H1 (cell line): ENCODE measurements around the gene BTBD10. TPM values are rescaled to one million over a fixed set of nuclear protein-coding genes. Genes with fewer than 3 reads are reported as not detected.

Experiments
- CTCF ChIA-PET: fragments of 300-600 bp; sonication (Branson Sonifier 250); formaldehyde crosslinking; loops from one replicate; lab custom pipeline; 2021; ENCODE audit not compliant: partially characterized antibody; lab: Charles Lee
- POLR2A ChIA-PET: fragments of 300-600 bp; sonication (Branson Sonifier 250); formaldehyde crosslinking; loops from one replicate; lab custom pipeline; 2021; ENCODE audit warnings: inconsistent platforms; ENCODE audit not compliant: partially characterized antibody; lab: Charles Lee
- DNase-seq, 2 experiments: peaks; one replicate each; pipeline versions ENCODE4 v3.0.0 to v3.0.0-alpha.2; 2010 to 2022; ENCODE audit warnings: low spot score in 2 of 2, low read depth in 1 of 2, mixed read lengths in 1 of 2
- FAIRE-seq: peaks from 2 replicates; lab custom pipeline; 2011; peaks lifted over from hg19 to GRCh38; lab: Jason Lieb, UNC
- H2AFZ ChIP-seq: 2 replicates; pipeline ENCODE4 v1.8.1; 2012; ENCODE audit warnings: low read length, inconsistent platforms
- H2AK5ac ChIP-seq: 2 replicates; pipeline ENCODE4 v1.6.1; 2013; ENCODE audit warnings: low read depth, low read length
- H2BK120ac ChIP-seq: replicated peaks from 2 replicates; pipeline ENCODE3; 2013; ENCODE audit warnings: low read depth, low read length, inconsistent platforms
- H2BK12ac ChIP-seq: 2 replicates; pipeline ENCODE4 v1.6.1; 2013; ENCODE audit warnings: low read depth, low read length
- H2BK15ac ChIP-seq: 2 replicates; pipeline ENCODE4 v1.6.1; 2013; ENCODE audit warnings: low read length
- H2BK20ac ChIP-seq: 2 replicates; pipeline ENCODE4 v1.6.1; 2013; ENCODE audit warnings: low read length
- H2BK5ac ChIP-seq: 2 replicates; pipeline ENCODE4 v1.6.1; 2013; ENCODE audit warnings: low read depth, low read length
- H3K14ac ChIP-seq: 2 replicates; pipeline ENCODE4 v1.6.1; 2013; ENCODE audit warnings: inconsistent platforms; ENCODE audit not compliant: insufficient read length
- H3K18ac ChIP-seq: 2 replicates; pipeline ENCODE4 v1.6.1; 2013; ENCODE audit warnings: low read length; ENCODE audit errors: extremely low read depth
- H3K23ac ChIP-seq: 2 replicates; pipeline ENCODE4 v1.6.1; 2013; ENCODE audit warnings: inconsistent platforms; ENCODE audit not compliant: insufficient read length
- H3K23me2 ChIP-seq: 2 replicates; pipeline ENCODE4 v1.6.1; 2013; ENCODE audit warnings: low read depth, low read length
- H3K27ac ChIP-seq: 2 replicates; pipeline ENCODE4 v1.6.1; 2011; ENCODE audit warnings: low read depth, low read length, inconsistent platforms
- H3K27me3 ChIP-seq, 4 experiments: replicated peaks in 1 of 4; 1 replicate in 1 of 4; 2 replicates in 3 of 4; pipeline versions ENCODE4 v1.6.1 to v1.8.1; 2011 to 2013; ENCODE audit warnings: low read length in 3 of 4, mild to moderate bottlenecking in 3 of 4, inconsistent platforms in 2 of 4, mixed read lengths in 2 of 4, moderate library complexity in 1 of 4; ENCODE audit not compliant: control insufficient read depth in 3 of 4, insufficient read depth in 3 of 4; ENCODE audit errors: extremely low read depth in 1 of 4
- H3K36me3 ChIP-seq, 4 experiments: 2 replicates each; pipeline versions ENCODE4 v1.6.1 to v1.8.1; 2011 to 2013; ENCODE audit warnings: mild to moderate bottlenecking in 4 of 4, low read length in 3 of 4, moderate library complexity in 2 of 4, control low read depth in 1 of 4, inconsistent platforms in 1 of 4; ENCODE audit not compliant: insufficient read depth in 4 of 4, control insufficient read depth in 2 of 4
- H3K4ac ChIP-seq: replicated peaks from 2 replicates; pipeline ENCODE3; 2013; ENCODE audit warnings: low read length, low read depth, mixed read lengths, inconsistent platforms; ENCODE audit not compliant: insufficient read length
- H3K4me1 ChIP-seq, 4 experiments: replicated peaks in 1 of 4; 1 replicate in 1 of 4; 2 replicates in 3 of 4; pipeline versions ENCODE4 v1.6.1 to v1.8.1; 2011 to 2013; ENCODE audit warnings: low read length in 3 of 4, inconsistent platforms in 2 of 4, mixed read lengths in 1 of 4; ENCODE audit not compliant: insufficient read depth in 4 of 4, control insufficient read depth in 3 of 4
- H3K4me2 ChIP-seq, 2 experiments: 2 replicates each; pipeline versions ENCODE4 v1.6.1 to v1.8.1; 2011 to 2013; ENCODE audit warnings: low read depth in 2 of 2, low read length in 2 of 2, control low read depth in 1 of 2, inconsistent platforms in 1 of 2, mild to moderate bottlenecking in 1 of 2; ENCODE audit not compliant: insufficient read depth in 1 of 2
- H3K4me3 ChIP-seq, 4 experiments: fragments of 200-600, 300-600 bp in 1 of 4; sonication (generic), shearing (Covaris generic), sonication (Bioruptor Twin) in 1 of 4; 2 replicates each; pipeline versions ENCODE4 v1.5.1 to v1.8.1; 2011 to 2016; ENCODE audit warnings: low read length in 4 of 4, low read depth in 3 of 4, control low read depth in 2 of 4, inconsistent platforms in 2 of 4, mild to moderate bottlenecking in 2 of 4, mixed read lengths in 1 of 4, moderate library complexity in 1 of 4; ENCODE audit not compliant: insufficient read depth in 2 of 4; ENCODE audit errors: extremely low read depth in 1 of 4
- H3K56ac ChIP-seq: replicated peaks from 2 replicates; pipeline ENCODE3; 2013; ENCODE audit warnings: low read depth, mild to moderate bottlenecking, mixed read lengths, low read length, inconsistent platforms; ENCODE audit not compliant: insufficient read length
- H3K79me1 ChIP-seq: 2 replicates; pipeline ENCODE4 v1.6.1; 2013; ENCODE audit warnings: low read depth, low read length, control low read depth
- H3K79me2 ChIP-seq, 2 experiments: 2 replicates each; pipeline versions ENCODE4 v1.6.1 to v1.8.1; 2012 to 2013; ENCODE audit warnings: low read length in 2 of 2, mild to moderate bottlenecking in 2 of 2, inconsistent platforms in 1 of 2; ENCODE audit not compliant: insufficient read depth in 2 of 2, control insufficient read depth in 1 of 2
- H3K9ac ChIP-seq, 4 experiments: replicated peaks in 1 of 4; 1 replicate in 1 of 4; 2 replicates in 3 of 4; pipeline versions ENCODE4 v1.6.1 to v1.8.1; 2011 to 2013; ENCODE audit warnings: low read depth in 3 of 4, low read length in 3 of 4, control low read depth in 2 of 4, mild to moderate bottlenecking in 2 of 4, moderate library complexity in 2 of 4, inconsistent platforms in 1 of 4; ENCODE audit errors: extremely low read depth in 1 of 4
- H3K9me3 ChIP-seq, 2 experiments: 2 replicates each; pipeline versions ENCODE4 v1.6.1 to v1.8.1; 2012 to 2013; ENCODE audit warnings: mild to moderate bottlenecking in 2 of 2, moderate library complexity in 2 of 2, control low read depth in 1 of 2, inconsistent platforms in 1 of 2, low read depth in 1 of 2, low read length in 1 of 2, mixed read lengths in 1 of 2; ENCODE audit not compliant: insufficient read depth in 2 of 2
- H4K20me1 ChIP-seq, 2 experiments: replicated peaks in 1 of 2; 2 replicates each; pipeline versions ENCODE3 to v1.8.1; 2011 to 2013; ENCODE audit warnings: inconsistent platforms in 2 of 2, low read length in 2 of 2, mild to moderate bottlenecking in 1 of 2; ENCODE audit not compliant: insufficient read depth in 2 of 2, control insufficient read depth in 1 of 2
- H4K5ac ChIP-seq: 2 replicates; pipeline ENCODE4 v1.6.1; 2013; ENCODE audit warnings: low read length, low read depth, mixed read lengths, inconsistent platforms; ENCODE audit not compliant: insufficient read length
- H4K8ac ChIP-seq: 2 replicates; pipeline ENCODE4 v1.8.0; 2013; ENCODE audit warnings: mild to moderate bottlenecking, moderate library complexity, low read length, inconsistent platforms; ENCODE audit not compliant: insufficient read depth; ENCODE audit errors: extremely low read depth
- H4K91ac ChIP-seq: replicated peaks from 2 replicates; pipeline ENCODE3; 2013; ENCODE audit warnings: low read length, mixed read lengths, inconsistent platforms; ENCODE audit not compliant: insufficient read length
- BACH1 ChIP-seq: IDR thresholded peaks from 2 replicates; pipeline ENCODE4 v1.6.1; 2012; ENCODE audit warnings: low read length, improper control_type of control experiment
- KDM1A ChIP-seq: fragments of 200-600, 300-600 bp; sonication (generic); IDR thresholded peaks from 2 replicates; pipeline ENCODE4 v1.7.1; 2016; ENCODE audit warnings: mild to moderate bottlenecking, low read length, borderline replicate concordance
- MAFK ChIP-seq: IDR thresholded peaks from 2 replicates; pipeline ENCODE4 v1.6.1; 2012; ENCODE audit warnings: low read depth, mild to moderate bottlenecking, improper control_type of control experiment, low read length
- SAP30 ChIP-seq: fragments of 300-600 bp; sonication (generic); IDR thresholded peaks from 2 replicates; pipeline ENCODE4 v1.7.1; 2012; ENCODE audit warnings: low read length, moderate library complexity, mild to moderate bottlenecking, inconsistent platforms; ENCODE audit not compliant: insufficient read depth, insufficient replicate concordance
- SP4 ChIP-seq: IDR thresholded peaks from 2 replicates; pipeline ENCODE4 v1.6.1; 2012; ENCODE audit warnings: low read length, inconsistent platforms
- SRF ChIP-seq: IDR thresholded peaks from 2 replicates; pipeline ENCODE4 v1.6.1; 2011; ENCODE audit warnings: mild to moderate bottlenecking, low read depth, low read length, moderate library complexity
- WGBS, 2 experiments: shearing (Covaris generic) in 1 of 2; methylation state at CpG; one replicate each; pipeline versions ENCODE4 v1.1.6 to v1.1.7; 2013 to 2015; ENCODE audit warnings: low lambda C conversion rate in 2 of 2, mixed read lengths in 2 of 2, inconsistent platforms in 1 of 2, low coverage in 1 of 2, missing lambda C conversion rate in 1 of 2; ENCODE audit not compliant: insufficient replicate concordance in 2 of 2, insufficient coverage in 1 of 2, insufficient read length in 1 of 2; ENCODE audit errors: extremely low coverage in 1 of 2, missing lambda C conversion rate in 1 of 2; 5-methylcytosine and 5-hydroxymethylcytosine counted together
- polyA plus RNA-seq, 7 experiments: library from polyadenylated mRNA; depleted of rRNA in 3 of 7; stranded (reverse) in 5 of 7; unstranded in 2 of 7; fragments of >200 nt in 5 of 7; fragments of 200-250 nt in 2 of 7; gene quantifications; 1 replicate in 5 of 7; 2 replicates in 1 of 7; 4 replicates in 1 of 7; pipeline versions ENCODE4 v1.2.1 to v1.2.3, GENCODE V29; 2011 to 2013; ENCODE audit warnings: missing spikeins in 2 of 7, mixed read lengths in 2 of 7
- total RNA-seq: library from RNA; stranded (reverse); fragmentation: NEBNext Ultra II Directional; extraction: Animal tissue kit (Norgen Biotek cat#: 25700); gene quantifications from 2 replicates; pipeline ENCODE4 v1.2.1, GENCODE V29; 2021

The BTBD10 gene
- total and polyA plus RNA-seq, 2 of the 8 experiments (the other 6 are each of a cell fraction or from before 2014, with no cell fraction given): 13.8 to 22.2 TPM

DNA sequence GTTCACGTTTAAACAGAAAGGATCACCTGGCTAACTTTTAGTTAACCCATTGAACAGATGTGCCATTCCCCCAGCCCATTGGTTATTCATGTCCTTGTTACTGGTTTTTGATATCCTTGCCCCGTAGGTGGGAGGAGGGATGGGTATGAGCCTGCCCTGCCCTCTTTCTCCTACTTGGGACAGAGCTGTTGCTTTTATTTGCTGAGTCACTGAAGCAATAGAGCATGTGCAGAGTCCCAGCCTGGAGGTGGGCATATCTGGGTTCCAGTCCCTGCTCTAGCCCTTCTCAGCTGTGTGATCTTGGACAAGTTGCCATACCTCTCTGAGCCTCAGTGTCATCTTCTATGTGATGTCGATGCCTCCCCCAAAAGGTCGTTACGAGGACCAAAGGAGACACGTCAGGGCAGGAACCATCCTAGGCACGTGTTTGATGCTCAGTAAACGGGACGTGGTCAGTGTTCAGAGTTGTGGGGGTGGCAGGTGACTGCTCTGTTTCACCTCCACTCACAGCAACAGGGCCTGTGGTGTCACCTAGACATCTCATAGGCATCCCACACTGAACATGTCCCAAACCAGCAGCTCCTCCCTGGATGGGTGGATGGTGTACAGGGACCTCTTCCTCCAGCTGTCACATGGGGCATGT, 124.5 kb downstream of the BTBD10 start:
- H3K4me2 ChIP-seq: no peak overlapping the region; a peak in 1 of 4 replicates
- H3K27ac ChIP-seq: no peak overlapping the region
- no peak overlapping the region for H3K56ac ChIP-seq
- H4K20me1 ChIP-seq: peaks cover 0 to 2% of the 10 kb centered on the region in 2 experiments
- H3K27me3 ChIP-seq: no peaks in the 10 kb centered on the region
- H2AFZ ChIP-seq: no peak overlapping the region
- peaks cover 0 to 4% of the 10 kb centered on the region in 2 experiments; a peak in 1 of 4 replicates for H3K9me3 ChIP-seq
- H3K23ac ChIP-seq: no peak overlapping the region
- FAIRE-seq: no peak
- no peaks in the 10 kb centered on the region for H3K23me2 ChIP-seq
- H3K79me1 ChIP-seq: no peaks in the 10 kb centered on the region; the same call in 1 of the 2 replicates
- H4K91ac ChIP-seq: peak overlapping the region; percentile 29
- no peak overlapping the region for H2BK120ac ChIP-seq
- no peak overlapping the region for H2BK20ac ChIP-seq
- H2AK5ac ChIP-seq: peak overlapping the region; percentile 4; the same call in 1 of the 2 replicates
- no peak overlapping the region for H3K14ac ChIP-seq
- ChIA-PET CTCF (interaction anchor here (1.0 to 6.2 kb wide), 6 partner anchors 13 to 374 kb away, joined by 3 to 98 read pairs (median 3); no protein-coding TSS in a partner anchor), POLR2A (interaction anchor here (1.2 to 1.4 kb wide), 2 partner anchors 9 to 60 kb away, joined by 3 to 4 read pairs; no protein-coding TSS in a partner anchor)
- H3K4me3 ChIP-seq: no peak overlapping the region
- H3K4me1 ChIP-seq: peaks cover 0 to 2% (median 0%) of the 10 kb centered on the region in 4 experiments; a peak in 2 of 7 replicates
- TF ChIP-seq SP4 (no peak), SRF (no peak), MAFK (peak; percentile 61; the same call in 1 of the 2 replicates), BACH1 (peak; percentile 69; the same call in 1 of the 2 replicates), KDM1A (peak; percentile 61; the same call in 1 of the 2 replicates), SAP30 (no peak)
- peak overlapping the region; percentile 33; the same call in 1 of the 2 replicates for H2BK15ac ChIP-seq
- peak overlapping the region; percentile 5; the same call in 1 of the 2 replicates for H2BK12ac ChIP-seq
- H3K9ac ChIP-seq: no peak overlapping the region
- no peaks in the 10 kb centered on the region for H3K36me3 ChIP-seq
- no peak overlapping the region for H3K18ac ChIP-seq
- 91% methylated on average over 9 of the region's 9 CpGs; no CpG with 5 or more reads in 1 of the 2 experiments for WGBS, 2 experiments
- no peaks in the 10 kb centered on the region; a peak in 1 of 4 replicates for H3K79me2 ChIP-seq
- no peak overlapping the region for H4K5ac ChIP-seq
- H4K8ac ChIP-seq: no peak overlapping the region
- H2BK5ac ChIP-seq: peak overlapping the region; percentile 4
- DNase-seq: no peak
- no peak overlapping the region for H3K4ac ChIP-seq
